Peyer's patch (tissue), 4 donors: Measurements from ENCODE around the gene MAOA.

Experiments
- POLR2A ChIP-seq, 2 donors: fragments of 450-650 bp; IDR thresholded peaks; one replicate each; pipeline ENCODE4 v1.5.1; 2017; ENCODE audit warnings: antibody characterized with exemption in 2 of 2, mild to moderate bottlenecking in 2 of 2, moderate library complexity in 2 of 2
- TF ChIP-seq, protein P1 (sequence below), 6 experiments: fragments of 450-650 bp in 4 of 6; fragments of 200-600 bp in 2 of 6; sonication (generic) in 1 of 6; IDR thresholded peaks; one replicate each; pipeline ENCODE4 v1.5.1; 2017 to 2019; ENCODE audit warnings: antibody characterized with exemption in 6 of 6, mild to moderate bottlenecking in 3 of 6, moderate library complexity in 1 of 6

GRCh38 chrX:43629229-43629628 is 26.9 kb upstream of the MAOA start:
- TF ChIP-seq, protein P1, sequence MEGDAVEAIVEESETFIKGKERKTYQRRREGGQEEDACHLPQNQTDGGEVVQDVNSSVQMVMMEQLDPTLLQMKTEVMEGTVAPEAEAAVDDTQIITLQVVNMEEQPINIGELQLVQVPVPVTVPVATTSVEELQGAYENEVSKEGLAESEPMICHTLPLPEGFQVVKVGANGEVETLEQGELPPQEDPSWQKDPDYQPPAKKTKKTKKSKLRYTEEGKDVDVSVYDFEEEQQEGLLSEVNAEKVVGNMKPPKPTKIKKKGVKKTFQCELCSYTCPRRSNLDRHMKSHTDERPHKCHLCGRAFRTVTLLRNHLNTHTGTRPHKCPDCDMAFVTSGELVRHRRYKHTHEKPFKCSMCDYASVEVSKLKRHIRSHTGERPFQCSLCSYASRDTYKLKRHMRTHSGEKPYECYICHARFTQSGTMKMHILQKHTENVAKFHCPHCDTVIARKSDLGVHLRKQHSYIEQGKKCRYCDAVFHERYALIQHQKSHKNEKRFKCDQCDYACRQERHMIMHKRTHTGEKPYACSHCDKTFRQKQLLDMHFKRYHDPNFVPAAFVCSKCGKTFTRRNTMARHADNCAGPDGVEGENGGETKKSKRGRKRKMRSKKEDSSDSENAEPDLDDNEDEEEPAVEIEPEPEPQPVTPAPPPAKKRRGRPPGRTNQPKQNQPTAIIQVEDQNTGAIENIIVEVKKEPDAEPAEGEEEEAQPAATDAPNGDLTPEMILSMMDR (IDR thresholded peaks at IDR 0.05), result no peak
- TF ChIP-seq POLR2A (IDR thresholded peaks at IDR 0.05), result no peak
